ENCODE measurements around the gene FGGY.

FGGY gene

GRCh38 chr1:59409549-59409948, 112.7 kb downstream of the FGGY start:
- DNase-seq (ENCODE audit: low spot score), result no peak
- no peak for TF ChIP-seq CTCF (IDR thresholded peaks at IDR 0.05; ENCODE audit: borderline replicate concordance, control extremely low read depth, extremely low read depth, insufficient read depth, missing control alignments)
- in situ Hi-C loops (cut with MboI; ENCODE audit: low sequenced_read_pairs, unreplicated experiment), result no loop called here

GRCh38 chr1:59409986-59410385, 113.1 kb downstream of the FGGY start:
- no peak for TF ChIP-seq CTCF (IDR thresholded peaks at IDR 0.05; ENCODE audit: borderline replicate concordance, control extremely low read depth, extremely low read depth, insufficient read depth, missing control alignments)
- in situ Hi-C loops (cut with MboI; ENCODE audit: low sequenced_read_pairs, unreplicated experiment), result no loop called here
- DNase-seq (ENCODE audit: low spot score), result no peak

GRCh38 chr1:59410457-59410856, 113.6 kb downstream of the FGGY start:
- DNase-seq (ENCODE audit: low spot score), result no peak
- in situ Hi-C loops (cut with MboI; ENCODE audit: low sequenced_read_pairs, unreplicated experiment), result no loop called here
- no peak for TF ChIP-seq CTCF (IDR thresholded peaks at IDR 0.05; ENCODE audit: borderline replicate concordance, control extremely low read depth, extremely low read depth, insufficient read depth, missing control alignments)

- in situ Hi-C loops (cut with MboI; ENCODE audit: low sequenced_read_pairs, unreplicated experiment), result no loop called here
- no peak for DNase-seq (ENCODE audit: low spot score)
- no peak for TF ChIP-seq CTCF (IDR thresholded peaks at IDR 0.05; ENCODE audit: borderline replicate concordance, control extremely low read depth, extremely low read depth, insufficient read depth, missing control alignments)
These were observed 114.3 kb downstream of the FGGY start for GRCh38 chr1:59411147-59411546.

GRCh38 chr1:59412718-59413326, 115.9 kb downstream of the FGGY start:
- no peak for TF ChIP-seq CTCF (IDR thresholded peaks at IDR 0.05; ENCODE audit: borderline replicate concordance, control extremely low read depth, extremely low read depth, insufficient read depth, missing control alignments)
- DNase-seq (ENCODE audit: low spot score), result no peak
- in situ Hi-C loops (cut with MboI; ENCODE audit: low sequenced_read_pairs, unreplicated experiment), result no loop called here

GRCh38 chr1:59413327-59413720, 116.4 kb downstream of the FGGY start:
- DNase-seq (ENCODE audit: low spot score), result no peak
- in situ Hi-C loops (cut with MboI; ENCODE audit: low sequenced_read_pairs, unreplicated experiment), result no loop called here
- no peak for TF ChIP-seq CTCF (IDR thresholded peaks at IDR 0.05; ENCODE audit: borderline replicate concordance, control extremely low read depth, extremely low read depth, insufficient read depth, missing control alignments)

Measured in GM13976 (cell line).